Ectodermal cell (in vitro differentiated cells): Measurements from ENCODE around the gene CLIC4.

Experiments
- H3K27ac ChIP-seq: 2 replicates; pipeline ENCODE4 v1.7.0; 2013; ENCODE audit warnings: mild to moderate bottlenecking, low read depth, low read length; ENCODE audit not compliant: insufficient read depth, poor library complexity, severe bottlenecking
- H3K27me3 ChIP-seq: 2 replicates; pipeline ENCODE4 v1.7.0; 2013; ENCODE audit warnings: mild to moderate bottlenecking, low read length; ENCODE audit not compliant: insufficient read depth, control insufficient read depth, poor library complexity, severe bottlenecking
- H3K36me3 ChIP-seq: one replicate; pipeline ENCODE4 v1.7.0; 2013; ENCODE audit warnings: low read length; ENCODE audit not compliant: control insufficient read depth, insufficient read depth
- H3K4me1 ChIP-seq: one replicate; pipeline ENCODE4 v1.7.0; 2013; ENCODE audit warnings: low read length; ENCODE audit not compliant: control insufficient read depth, insufficient read depth
- H3K4me3 ChIP-seq: 2 replicates; pipeline ENCODE4 v1.7.0; 2013; ENCODE audit warnings: low read depth, low read length, control low read depth; ENCODE audit not compliant: insufficient read depth
- H3K9me3 ChIP-seq: 2 replicates; pipeline ENCODE4 v1.7.0; 2013; ENCODE audit warnings: mild to moderate bottlenecking, low read length, moderate library complexity; ENCODE audit not compliant: control insufficient read depth
- WGBS, 2 experiments: methylation state at CpG; one replicate each; pipeline ENCODE4 v1.1.7; 2013; ENCODE audit warnings: missing lambda C conversion rate in 2 of 2; 5-methylcytosine and 5-hydroxymethylcytosine counted together

Gene CLIC4

GRCh38 chr1:24857507-24858133, 112.4 kb downstream of the CLIC4 start:
- H3K4me1 ChIP-seq, result no peaks in the 10 kb centered on the region
- H3K27ac ChIP-seq, result no peak overlapping the region
- no peaks in the 10 kb centered on the region for H3K36me3 ChIP-seq
- WGBS, 2 experiments, result 83 to 86% methylated on average over 6 of the region's 6 CpGs
- no peak overlapping the region for H3K4me3 ChIP-seq
- no peaks in the 10 kb centered on the region for H3K9me3 ChIP-seq
- H3K27me3 ChIP-seq, result no peaks in the 10 kb centered on the region

GRCh38 chr1:24858277-24858676, 113.0 kb downstream of the CLIC4 start:
- no peak overlapping the region for H3K27ac ChIP-seq
- H3K4me3 ChIP-seq, result no peak overlapping the region
- WGBS, 2 experiments, result 92 to 100% methylated on average over 1 of the region's 1 CpG

GRCh38 chr1:24859063-24860010, 114.1 kb downstream of the CLIC4 start:
- Histone ChIP-seq H3K27me3 (no peaks in the 10 kb centered on the region), H3K36me3 (no peaks in the 10 kb centered on the region), H3K9me3 (no peaks in the 10 kb centered on the region), H3K27ac (no peak overlapping the region), H3K4me1 (no peaks in the 10 kb centered on the region), H3K4me3 (no peak overlapping the region)
- 85% methylated on average over 9 to 10 of the region's 10 CpGs for WGBS, 2 experiments

More at GRCh38 chr1:24858277-24858676, 113.0 kb downstream of the CLIC4 start:
- Histone ChIP-seq H3K27me3 (no peaks in the 10 kb centered on the region), H3K4me1 (no peaks in the 10 kb centered on the region), H3K9me3 (no peaks in the 10 kb centered on the region), H3K36me3 (no peaks in the 10 kb centered on the region)

- whole genome bisulfite sequencing, 2 experiments, result 93 to 94% methylated on average over 15 of the region's 15 CpGs
- Histone ChIP-seq H3K4me1 (no peaks in the 10 kb centered on the region), H3K36me3 (no peaks in the 10 kb centered on the region), H3K9me3 (no peaks in the 10 kb centered on the region), H3K27me3 (no peaks in the 10 kb centered on the region), H3K27ac (no peak overlapping the region), H3K4me3 (no peak overlapping the region)
These were observed 115.6 kb downstream of the CLIC4 start for GRCh38 chr1:24860841-24861240.

GRCh38 chr1:24861821-24862727, 116.8 kb downstream of the CLIC4 start:
- no peak overlapping the region for H3K27ac ChIP-seq
- 74 to 75% methylated on average over 28 of the region's 28 CpGs for WGBS, 2 experiments
- H3K36me3 ChIP-seq, result no peaks in the 10 kb centered on the region
- H3K9me3 ChIP-seq, result no peaks in the 10 kb centered on the region
- no peaks in the 10 kb centered on the region for H3K4me1 ChIP-seq
- no peaks in the 10 kb centered on the region for H3K27me3 ChIP-seq
- no peak overlapping the region for H3K4me3 ChIP-seq

- no peaks in the 10 kb centered on the region for H3K27me3 ChIP-seq
- no peak overlapping the region for H3K4me3 ChIP-seq
- no peak overlapping the region for H3K27ac ChIP-seq
- H3K9me3 ChIP-seq, result no peaks in the 10 kb centered on the region
- no peaks in the 10 kb centered on the region for H3K36me3 ChIP-seq
- H3K4me1 ChIP-seq, result no peaks in the 10 kb centered on the region
- WGBS, 2 experiments, result 92 to 94% methylated on average over 12 of the region's 12 CpGs
These were observed 117.7 kb downstream of the CLIC4 start for GRCh38 chr1:24862775-24863483.

GRCh38 chr1:24864370-24864777, 119.1 kb downstream of the CLIC4 start:
- H3K4me1 ChIP-seq, result no peaks in the 10 kb centered on the region
- no peaks in the 10 kb centered on the region for H3K9me3 ChIP-seq
- no peak overlapping the region for H3K27ac ChIP-seq
- H3K4me3 ChIP-seq, result no peak overlapping the region
- H3K36me3 ChIP-seq, result no peaks in the 10 kb centered on the region
- H3K27me3 ChIP-seq, result no peaks in the 10 kb centered on the region
- 37 to 45% methylated on average over 8 of the region's 8 CpGs for WGBS, 2 experiments

- no peak overlapping the region for H3K27ac ChIP-seq
- H3K27me3 ChIP-seq, result no peaks in the 10 kb centered on the region
- WGBS, 2 experiments, result 89 to 91% methylated on average over 7 of the region's 7 CpGs
- H3K36me3 ChIP-seq, result no peaks in the 10 kb centered on the region
- no peaks in the 10 kb centered on the region for H3K9me3 ChIP-seq
- H3K4me3 ChIP-seq, result no peak overlapping the region
- no peaks in the 10 kb centered on the region for H3K4me1 ChIP-seq
These were observed 119.9 kb downstream of the CLIC4 start for GRCh38 chr1:24865168-24865567.

- no peak overlapping the region for H3K4me3 ChIP-seq
- H3K36me3 ChIP-seq, result no peaks in the 10 kb centered on the region
- H3K9me3 ChIP-seq, result no peaks in the 10 kb centered on the region
- no peaks in the 10 kb centered on the region for H3K4me1 ChIP-seq
- WGBS, 2 experiments, result 94 to 95% methylated on average over 3 of the region's 3 CpGs
- no peak overlapping the region for H3K27ac ChIP-seq
- H3K27me3 ChIP-seq, result no peaks in the 10 kb centered on the region
These were observed 120.3 kb downstream of the CLIC4 start for GRCh38 chr1:24865587-24865986.
